H1 (cell line): ENCODE measurements around the gene PLB1. TPM values are rescaled to one million over a fixed set of nuclear protein-coding genes. Genes with fewer than 3 reads are reported as not detected.

Experiments used
- CTCF ChIA-PET: fragments of 300-600 bp; sonication (Branson Sonifier 250); formaldehyde crosslinking; loops from one replicate; lab custom pipeline; 2021; ENCODE audit not compliant: partially characterized antibody; lab: Charles Lee
- POLR2A ChIA-PET: fragments of 300-600 bp; sonication (Branson Sonifier 250); formaldehyde crosslinking; loops from one replicate; lab custom pipeline; 2021; ENCODE audit warnings: inconsistent platforms; ENCODE audit not compliant: partially characterized antibody; lab: Charles Lee
- DNase-seq, 2 experiments: peaks; one replicate each; pipeline versions ENCODE4 v3.0.0 to v3.0.0-alpha.2; 2010 to 2022; ENCODE audit warnings: low spot score in 2 of 2, low read depth in 1 of 2, mixed read lengths in 1 of 2
- FAIRE-seq: peaks from 2 replicates; lab custom pipeline; 2011; peaks lifted over from hg19 to GRCh38; lab: Jason Lieb, UNC
- H2AFZ ChIP-seq: 2 replicates; pipeline ENCODE4 v1.8.1; 2012; ENCODE audit warnings: low read length, inconsistent platforms
- H2AK5ac ChIP-seq: 2 replicates; pipeline ENCODE4 v1.6.1; 2013; ENCODE audit warnings: low read depth, low read length
- H2BK120ac ChIP-seq: replicated peaks from 2 replicates; pipeline ENCODE3; 2013; ENCODE audit warnings: low read depth, low read length, inconsistent platforms
- H2BK12ac ChIP-seq: 2 replicates; pipeline ENCODE4 v1.6.1; 2013; ENCODE audit warnings: low read depth, low read length
- H2BK15ac ChIP-seq: 2 replicates; pipeline ENCODE4 v1.6.1; 2013; ENCODE audit warnings: low read length
- H2BK20ac ChIP-seq: 2 replicates; pipeline ENCODE4 v1.6.1; 2013; ENCODE audit warnings: low read length
- H2BK5ac ChIP-seq: 2 replicates; pipeline ENCODE4 v1.6.1; 2013; ENCODE audit warnings: low read depth, low read length
- H3K14ac ChIP-seq: 2 replicates; pipeline ENCODE4 v1.6.1; 2013; ENCODE audit warnings: inconsistent platforms; ENCODE audit not compliant: insufficient read length
- H3K18ac ChIP-seq: 2 replicates; pipeline ENCODE4 v1.6.1; 2013; ENCODE audit warnings: low read length; ENCODE audit errors: extremely low read depth
- H3K23ac ChIP-seq: 2 replicates; pipeline ENCODE4 v1.6.1; 2013; ENCODE audit warnings: inconsistent platforms; ENCODE audit not compliant: insufficient read length
- H3K23me2 ChIP-seq: 2 replicates; pipeline ENCODE4 v1.6.1; 2013; ENCODE audit warnings: low read depth, low read length
- H3K27ac ChIP-seq: 2 replicates; pipeline ENCODE4 v1.6.1; 2011; ENCODE audit warnings: low read depth, low read length, inconsistent platforms
- H3K27me3 ChIP-seq, 4 experiments: replicated peaks in 1 of 4; 1 replicate in 1 of 4; 2 replicates in 3 of 4; pipeline versions ENCODE4 v1.6.1 to v1.8.1; 2011 to 2013; ENCODE audit warnings: low read length in 3 of 4, mild to moderate bottlenecking in 3 of 4, inconsistent platforms in 2 of 4, mixed read lengths in 2 of 4, moderate library complexity in 1 of 4; ENCODE audit not compliant: control insufficient read depth in 3 of 4, insufficient read depth in 3 of 4; ENCODE audit errors: extremely low read depth in 1 of 4
- H3K36me3 ChIP-seq, 4 experiments: 2 replicates each; pipeline versions ENCODE4 v1.6.1 to v1.8.1; 2011 to 2013; ENCODE audit warnings: mild to moderate bottlenecking in 4 of 4, low read length in 3 of 4, moderate library complexity in 2 of 4, control low read depth in 1 of 4, inconsistent platforms in 1 of 4; ENCODE audit not compliant: insufficient read depth in 4 of 4, control insufficient read depth in 2 of 4
- H3K4ac ChIP-seq: replicated peaks from 2 replicates; pipeline ENCODE3; 2013; ENCODE audit warnings: low read length, low read depth, mixed read lengths, inconsistent platforms; ENCODE audit not compliant: insufficient read length
- H3K4me1 ChIP-seq, 4 experiments: replicated peaks in 1 of 4; 1 replicate in 1 of 4; 2 replicates in 3 of 4; pipeline versions ENCODE4 v1.6.1 to v1.8.1; 2011 to 2013; ENCODE audit warnings: low read length in 3 of 4, inconsistent platforms in 2 of 4, mixed read lengths in 1 of 4; ENCODE audit not compliant: insufficient read depth in 4 of 4, control insufficient read depth in 3 of 4
- H3K4me2 ChIP-seq, 2 experiments: 2 replicates each; pipeline versions ENCODE4 v1.6.1 to v1.8.1; 2011 to 2013; ENCODE audit warnings: low read depth in 2 of 2, low read length in 2 of 2, control low read depth in 1 of 2, inconsistent platforms in 1 of 2, mild to moderate bottlenecking in 1 of 2; ENCODE audit not compliant: insufficient read depth in 1 of 2
- H3K4me3 ChIP-seq, 4 experiments: fragments of 200-600, 300-600 bp in 1 of 4; sonication (generic), shearing (Covaris generic), sonication (Bioruptor Twin) in 1 of 4; 2 replicates each; pipeline versions ENCODE4 v1.5.1 to v1.8.1; 2011 to 2016; ENCODE audit warnings: low read length in 4 of 4, low read depth in 3 of 4, control low read depth in 2 of 4, inconsistent platforms in 2 of 4, mild to moderate bottlenecking in 2 of 4, mixed read lengths in 1 of 4, moderate library complexity in 1 of 4; ENCODE audit not compliant: insufficient read depth in 2 of 4; ENCODE audit errors: extremely low read depth in 1 of 4
- H3K56ac ChIP-seq: replicated peaks from 2 replicates; pipeline ENCODE3; 2013; ENCODE audit warnings: low read depth, mild to moderate bottlenecking, mixed read lengths, low read length, inconsistent platforms; ENCODE audit not compliant: insufficient read length
- H3K79me1 ChIP-seq: 2 replicates; pipeline ENCODE4 v1.6.1; 2013; ENCODE audit warnings: low read depth, low read length, control low read depth
- H3K79me2 ChIP-seq, 2 experiments: 2 replicates each; pipeline versions ENCODE4 v1.6.1 to v1.8.1; 2012 to 2013; ENCODE audit warnings: low read length in 2 of 2, mild to moderate bottlenecking in 2 of 2, inconsistent platforms in 1 of 2; ENCODE audit not compliant: insufficient read depth in 2 of 2, control insufficient read depth in 1 of 2
- H3K9ac ChIP-seq, 4 experiments: replicated peaks in 1 of 4; 1 replicate in 1 of 4; 2 replicates in 3 of 4; pipeline versions ENCODE4 v1.6.1 to v1.8.1; 2011 to 2013; ENCODE audit warnings: low read depth in 3 of 4, low read length in 3 of 4, control low read depth in 2 of 4, mild to moderate bottlenecking in 2 of 4, moderate library complexity in 2 of 4, inconsistent platforms in 1 of 4; ENCODE audit errors: extremely low read depth in 1 of 4
- H3K9me3 ChIP-seq, 2 experiments: 2 replicates each; pipeline versions ENCODE4 v1.6.1 to v1.8.1; 2012 to 2013; ENCODE audit warnings: mild to moderate bottlenecking in 2 of 2, moderate library complexity in 2 of 2, control low read depth in 1 of 2, inconsistent platforms in 1 of 2, low read depth in 1 of 2, low read length in 1 of 2, mixed read lengths in 1 of 2; ENCODE audit not compliant: insufficient read depth in 2 of 2
- H4K20me1 ChIP-seq, 2 experiments: replicated peaks in 1 of 2; 2 replicates each; pipeline versions ENCODE3 to v1.8.1; 2011 to 2013; ENCODE audit warnings: inconsistent platforms in 2 of 2, low read length in 2 of 2, mild to moderate bottlenecking in 1 of 2; ENCODE audit not compliant: insufficient read depth in 2 of 2, control insufficient read depth in 1 of 2
- H4K5ac ChIP-seq: 2 replicates; pipeline ENCODE4 v1.6.1; 2013; ENCODE audit warnings: low read length, low read depth, mixed read lengths, inconsistent platforms; ENCODE audit not compliant: insufficient read length
- H4K8ac ChIP-seq: 2 replicates; pipeline ENCODE4 v1.8.0; 2013; ENCODE audit warnings: mild to moderate bottlenecking, moderate library complexity, low read length, inconsistent platforms; ENCODE audit not compliant: insufficient read depth; ENCODE audit errors: extremely low read depth
- H4K91ac ChIP-seq: replicated peaks from 2 replicates; pipeline ENCODE3; 2013; ENCODE audit warnings: low read length, mixed read lengths, inconsistent platforms; ENCODE audit not compliant: insufficient read length
- CHD2 ChIP-seq: IDR thresholded peaks from 2 replicates; pipeline ENCODE4 v1.6.1; 2012; ENCODE audit warnings: low read length, improper control_type of control experiment
- CTBP2 ChIP-seq: IDR thresholded peaks from 2 replicates; pipeline ENCODE4 v1.7.0; 2011; ENCODE audit warnings: borderline replicate concordance, mild to moderate bottlenecking, moderate library complexity, mixed read lengths, low read length; ENCODE audit not compliant: insufficient read depth, insufficient read length
- E2F6 ChIP-seq: IDR thresholded peaks from 2 replicates; pipeline ENCODE4 v1.6.1; 2012; ENCODE audit warnings: inconsistent platforms
- GABPA ChIP-seq: IDR thresholded peaks from 2 replicates; pipeline ENCODE4 v1.6.1; 2011; ENCODE audit warnings: mild to moderate bottlenecking, low read length, moderate library complexity, borderline replicate concordance; ENCODE audit not compliant: insufficient read depth
- JUND ChIP-seq: IDR thresholded peaks from 2 replicates; pipeline ENCODE4 v1.6.1; 2011; ENCODE audit warnings: mild to moderate bottlenecking, improper control_type of control experiment, low read length
- KDM4A ChIP-seq: IDR thresholded peaks from one replicate; pipeline ENCODE4 v1.7.1; 2012; ENCODE audit warnings: low read depth, mild to moderate bottlenecking, moderate library complexity, low read length, inconsistent platforms; ENCODE audit not compliant: severe bottlenecking
- MAX ChIP-seq: IDR thresholded peaks from 2 replicates; pipeline ENCODE4 v1.6.1; 2012; ENCODE audit warnings: inconsistent platforms
- POLR2AphosphoS5 ChIP-seq: IDR thresholded peaks from 2 replicates; pipeline ENCODE4 v1.6.1; 2011; ENCODE audit warnings: low read depth, low read length
- RNF2 ChIP-seq: fragments of 200-900, 300-1000 bp; sonication (generic); IDR thresholded peaks from 2 replicates; pipeline ENCODE4 v1.7.1; 2016; ENCODE audit warnings: borderline replicate concordance, low read depth, mild to moderate bottlenecking, antibody characterized with exemption, low read length; ENCODE audit not compliant: poor library complexity, severe bottlenecking; ENCODE audit errors: missing control alignments
- RXRA ChIP-seq: IDR thresholded peaks from 2 replicates; pipeline ENCODE4 v1.6.1; 2011; ENCODE audit warnings: low read depth, mild to moderate bottlenecking, low read length, moderate library complexity; ENCODE audit not compliant: insufficient read depth
- SIRT6 ChIP-seq: IDR thresholded peaks from one replicate; pipeline ENCODE4 v1.7.1; 2012; ENCODE audit warnings: low read length, inconsistent platforms
- SP4 ChIP-seq: IDR thresholded peaks from 2 replicates; pipeline ENCODE4 v1.6.1; 2012; ENCODE audit warnings: low read length, inconsistent platforms
- SRF ChIP-seq: IDR thresholded peaks from 2 replicates; pipeline ENCODE4 v1.6.1; 2011; ENCODE audit warnings: mild to moderate bottlenecking, low read depth, low read length, moderate library complexity
- WGBS, 2 experiments: shearing (Covaris generic) in 1 of 2; methylation state at CpG; one replicate each; pipeline versions ENCODE4 v1.1.6 to v1.1.7; 2013 to 2015; ENCODE audit warnings: low lambda C conversion rate in 2 of 2, mixed read lengths in 2 of 2, inconsistent platforms in 1 of 2, low coverage in 1 of 2, missing lambda C conversion rate in 1 of 2; ENCODE audit not compliant: insufficient replicate concordance in 2 of 2, insufficient coverage in 1 of 2, insufficient read length in 1 of 2; ENCODE audit errors: extremely low coverage in 1 of 2, missing lambda C conversion rate in 1 of 2; 5-methylcytosine and 5-hydroxymethylcytosine counted together
- polyA plus RNA-seq, 7 experiments: library from polyadenylated mRNA; depleted of rRNA in 3 of 7; stranded (reverse) in 5 of 7; unstranded in 2 of 7; fragments of >200 nt in 5 of 7; fragments of 200-250 nt in 2 of 7; gene quantifications; 1 replicate in 5 of 7; 2 replicates in 1 of 7; 4 replicates in 1 of 7; pipeline versions ENCODE4 v1.2.1 to v1.2.3, GENCODE V29; 2011 to 2013; ENCODE audit warnings: missing spikeins in 2 of 7, mixed read lengths in 2 of 7
- total RNA-seq: library from RNA; stranded (reverse); fragmentation: NEBNext Ultra II Directional; extraction: Animal tissue kit (Norgen Biotek cat#: 25700); gene quantifications from 2 replicates; pipeline ENCODE4 v1.2.1, GENCODE V29; 2021

Gene PLB1
- total and polyA plus RNA-seq, 2 of the 8 experiments (the other 6 are each of a cell fraction or from before 2014, with no cell fraction given), result 0.20 to 0.36 TPM

- FAIRE-seq (no peak), DNase-seq (no peak)
- H4K20me1 ChIP-seq, result no peaks in the 10 kb centered on the region
- H3K4me2 ChIP-seq, result no peak overlapping the region
- H3K4me3 ChIP-seq, result no peak overlapping the region
- no peak overlapping the region for H3K9ac ChIP-seq
- H3K23me2 ChIP-seq, result no peaks in the 10 kb centered on the region
- POLR2A ChIA-PET, result interaction anchor here (0.8 kb wide), 1 partner anchor 233 kb away, joined by 3 read pairs; no protein-coding TSS in a partner anchor
- H4K5ac ChIP-seq, result no peak overlapping the region
- H4K8ac ChIP-seq, result 0 out of 2 replicates have a peak overlapping the region, but pooled peaks have one; percentile 57
- no peaks in the 10 kb centered on the region for H3K4me1 ChIP-seq
- H3K4ac ChIP-seq, result no peak overlapping the region
- CTCF ChIA-PET, result interaction anchor here (0.7 to 1.7 kb wide), 2 partner anchors 10 to 16 kb away, joined by 4 to 7 read pairs; no protein-coding TSS in a partner anchor
- H3K79me2 ChIP-seq, result no peaks in the 10 kb centered on the region
- H2AK5ac ChIP-seq, result no peak overlapping the region
- H2BK12ac ChIP-seq, result no peak overlapping the region
- H3K27ac ChIP-seq, result no peak overlapping the region
- no peaks in the 10 kb centered on the region for H3K36me3 ChIP-seq
- no peak overlapping the region for H2AFZ ChIP-seq
- 93% methylated on average over 2 of the region's 2 CpGs; no CpG with 5 or more reads in 1 of the 2 experiments for WGBS, 2 experiments
- no peak overlapping the region for H2BK5ac ChIP-seq
- no peak overlapping the region for H3K14ac ChIP-seq
- no peak overlapping the region for H3K23ac ChIP-seq
- no peaks in the 10 kb centered on the region; a peak in 1 of 4 replicates for H3K9me3 ChIP-seq
- H2BK120ac ChIP-seq, result no peak overlapping the region
- H2BK20ac ChIP-seq, result no peak overlapping the region
- H2BK15ac ChIP-seq, result no peak overlapping the region
- no peak overlapping the region for H4K91ac ChIP-seq
- no peaks in the 10 kb centered on the region for H3K79me1 ChIP-seq
- H3K56ac ChIP-seq, result no peak overlapping the region
- H3K18ac ChIP-seq, result no peak overlapping the region
- H3K27me3 ChIP-seq, result no peaks in the 10 kb centered on the region
- no peak for TF ChIP-seq SP4
- TF ChIP-seq RNF2, result no peak
- TF ChIP-seq CHD2, result no peak
- no peak for TF ChIP-seq POLR2AphosphoS5
- no peak for TF ChIP-seq SRF
- no peak for TF ChIP-seq MAX
- no peak for TF ChIP-seq JUND
- TF ChIP-seq RXRA, result no peak
- TF ChIP-seq CTBP2, result no peak
- no peak for TF ChIP-seq KDM4A
- TF ChIP-seq SIRT6, result no peak
- TF ChIP-seq E2F6, result no peak
- TF ChIP-seq GABPA, result no peak
Observed at GRCh38 chr2:28477087-28477486, 18.8 kb upstream of the PLB1 start.
